Ovary (tissue), 9 donors: Measurements from ENCODE around the gene CYB561. TPM values are rescaled to one million over a fixed set of nuclear protein-coding genes. Genes with fewer than 3 reads are reported as not detected.

ENCODE experiments used
- DNase-seq, 5 donors: peaks; one replicate each; pipeline ENCODE4 v3.0.0-alpha.2; 2019 to 2020
- H3K27ac ChIP-seq, 2 donors: fragments of 200-600 bp; one replicate each; pipeline versions ENCODE4 v1.5.1 to v1.8.0; 2019 to 2022
- H3K27me3 ChIP-seq: fragments of 200-600 bp; one replicate; pipeline ENCODE4 v1.8.0; 2022
- H3K36me3 ChIP-seq: fragments of 200-600 bp; sonication (generic); one replicate; pipeline ENCODE4 v1.5.1; 2019
- H3K4me1 ChIP-seq: one replicate; pipeline ENCODE4 v1.8.1; 2013; ENCODE audit warnings: mild to moderate bottlenecking, moderate library complexity; ENCODE audit not compliant: insufficient read depth
- H3K4me3 ChIP-seq: fragments of 200-600 bp; sonication (generic); one replicate; pipeline ENCODE4 v1.5.1; 2017
- H3K9me3 ChIP-seq, 2 donors: fragments of 200-600 bp in 1 of 2; sonication (generic) in 1 of 2; one replicate each; pipeline versions ENCODE4 v1.5.1 to v1.8.1; 2013 to 2019; ENCODE audit warnings: mild to moderate bottlenecking in 1 of 2, moderate library complexity in 1 of 2
- EP300 ChIP-seq: sonication (generic); formaldehyde crosslinking; IDR thresholded peaks from one replicate; pipeline ENCODE4 v1.6.1; 2017; ENCODE audit warnings: antibody characterized with exemption
- POLR2A ChIP-seq: fragments of 450-650 bp; IDR thresholded peaks from one replicate; pipeline ENCODE4 v1.6.1; 2017; ENCODE audit warnings: antibody characterized with exemption, mild to moderate bottlenecking, moderate library complexity
- WGBS, 3 donors: extraction: QIAGEN DNeasy Blood & Tissue Kit in 1 of 3; methylation state at CpG; one replicate each; pipeline versions ENCODE4 v1.1.5 to v1.1.7; 2013 to 2017; 5-methylcytosine and 5-hydroxymethylcytosine counted together
- intact Hi-C, 4 donors: fragments of 100-400 bp; cut with DNase I; formaldehyde crosslinking; loops; one replicate each; pipeline versions ENCODE4 v1.11.0 to v1.15.1; 2022 to 2023
- polyA plus RNA-seq, 2 donors: library from polyadenylated mRNA; stranded (reverse); fragments of 200-250 nt in 1 of 2; fragments of 350-450 nt in 1 of 2; fragmentation: Illumina TruSeq in 1 of 2; extraction: RNeasy Lipid Tissue Mini Kit (QIAGEN cat#74804) in 1 of 2; gene quantifications; one replicate each; pipeline ENCODE4 v1.2.3, GENCODE V29; 2013 to 2014
- small RNA-seq: library from RNA; depleted of rRNA; stranded (forward); fragments of <200 nt; gene quantifications from one replicate; pipeline ENCODE3, GENCODE V24; 2016
- total RNA-seq, 7 donors: library from RNA; depleted of rRNA in 2 of 7; stranded (reverse); fragments of >200 nt in 2 of 7; fragmentation: NEBNext Ultra II Directional in 3 of 7; extraction: Animal tissue kit (Norgen Biotek cat#: 25700) in 3 of 7; gene quantifications; one replicate each; pipeline versions ENCODE4 v1.1.0 to v1.2.4, GENCODE V29; 2016 to 2023
- TF ChIP-seq, protein P1 (sequence below), 3 donors: fragments of 450-650 bp in 2 of 3; fragments of 200-600 bp in 1 of 3; IDR thresholded peaks; one replicate each; pipeline versions ENCODE4 v1.5.1 to v1.8.0; 2016 to 2022; ENCODE audit warnings: antibody characterized with exemption in 3 of 3, mild to moderate bottlenecking in 1 of 3
- donor health status: DM: no; HTN: no; CAD: no; lungs with moderate emphysema.
- donor health status: DM: no; HTN: no; CAD: no.
- donor health status: Bipolar disorder and iron deficiency.
- donor health status: DM: yes; HTN: yes; CAD: no.
- donor health status: DM: no; HTN: no; CAD: no.
- donor health status: DM: yes; HTN: yes; CAD: no.

CYB561 gene
- total and polyA plus RNA-seq, 9 donors: 8.6 to 43.8 (median 15.3) TPM

DNA sequence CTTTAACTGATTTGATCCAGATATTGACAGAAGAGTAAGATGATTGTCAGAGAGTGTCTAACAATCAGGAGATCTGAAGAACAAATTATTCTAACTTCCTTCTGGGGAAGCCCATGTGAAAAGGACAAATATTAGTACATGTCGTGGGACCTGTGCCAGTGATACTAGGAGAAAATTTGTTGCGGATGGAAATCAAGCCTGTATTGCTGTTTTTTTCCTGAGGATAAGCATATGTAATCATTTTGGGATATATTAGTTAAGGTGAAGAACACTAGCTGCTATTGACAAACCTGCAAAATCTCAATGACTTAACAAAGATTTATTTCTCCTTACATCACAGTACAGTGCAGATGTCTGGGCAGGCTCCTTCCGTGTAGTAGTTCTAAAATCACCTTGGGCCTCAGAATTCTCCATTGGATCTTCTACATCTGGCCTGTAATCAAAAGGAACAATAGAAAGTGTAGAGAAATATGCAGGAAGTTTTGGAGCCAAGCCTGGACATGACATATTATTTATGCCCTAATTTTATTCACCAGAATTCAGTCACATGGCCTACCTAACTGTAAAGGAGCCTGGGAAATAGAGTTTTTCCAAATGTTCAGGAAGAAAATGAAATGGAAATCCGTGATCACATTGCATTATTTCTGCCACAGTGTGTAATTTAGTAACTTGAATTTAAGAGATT is 58.3 kb downstream of the CYB561 start:
- Histone ChIP-seq H3K4me3 (no peak overlapping the region), H3K9me3 (no peaks in the 10 kb centered on the region), H3K4me1 (no peaks in the 10 kb centered on the region), H3K27me3 (no peaks in the 10 kb centered on the region), H3K27ac (no peak overlapping the region), H3K36me3 (no peaks in the 10 kb centered on the region)
- intact Hi-C loops: no loop called here
- TF ChIP-seq, protein P1, sequence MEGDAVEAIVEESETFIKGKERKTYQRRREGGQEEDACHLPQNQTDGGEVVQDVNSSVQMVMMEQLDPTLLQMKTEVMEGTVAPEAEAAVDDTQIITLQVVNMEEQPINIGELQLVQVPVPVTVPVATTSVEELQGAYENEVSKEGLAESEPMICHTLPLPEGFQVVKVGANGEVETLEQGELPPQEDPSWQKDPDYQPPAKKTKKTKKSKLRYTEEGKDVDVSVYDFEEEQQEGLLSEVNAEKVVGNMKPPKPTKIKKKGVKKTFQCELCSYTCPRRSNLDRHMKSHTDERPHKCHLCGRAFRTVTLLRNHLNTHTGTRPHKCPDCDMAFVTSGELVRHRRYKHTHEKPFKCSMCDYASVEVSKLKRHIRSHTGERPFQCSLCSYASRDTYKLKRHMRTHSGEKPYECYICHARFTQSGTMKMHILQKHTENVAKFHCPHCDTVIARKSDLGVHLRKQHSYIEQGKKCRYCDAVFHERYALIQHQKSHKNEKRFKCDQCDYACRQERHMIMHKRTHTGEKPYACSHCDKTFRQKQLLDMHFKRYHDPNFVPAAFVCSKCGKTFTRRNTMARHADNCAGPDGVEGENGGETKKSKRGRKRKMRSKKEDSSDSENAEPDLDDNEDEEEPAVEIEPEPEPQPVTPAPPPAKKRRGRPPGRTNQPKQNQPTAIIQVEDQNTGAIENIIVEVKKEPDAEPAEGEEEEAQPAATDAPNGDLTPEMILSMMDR (IDR thresholded peaks at IDR 0.05): no peak
- TF ChIP-seq POLR2A (no peak), EP300 (no peak)
- no peak for DNase-seq
- 90 to 95% (median 93%) methylated on average over 4 of the region's 4 CpGs for WGBS, 3 donors

DNA sequence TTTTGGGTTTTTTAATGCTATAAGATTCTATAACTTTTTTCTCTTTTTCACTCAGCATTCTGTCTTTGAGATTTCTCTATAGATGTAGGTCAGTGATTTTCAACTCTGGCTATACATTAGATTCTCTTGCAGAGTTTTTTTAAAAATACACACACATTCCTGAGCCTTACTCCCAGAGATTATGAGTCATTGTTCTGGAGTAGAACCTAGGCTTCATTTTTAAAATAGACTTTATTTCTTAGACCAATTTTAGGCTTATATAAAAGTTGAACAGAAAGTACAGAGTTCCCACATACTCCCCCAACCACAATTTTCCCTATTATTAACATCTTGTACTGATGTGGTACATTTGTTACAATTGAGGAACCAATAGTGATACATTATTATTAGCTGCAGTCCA is 63.3 kb downstream of the CYB561 start:
- H3K36me3 ChIP-seq: no peaks in the 10 kb centered on the region
- DNase-seq: no peak
- TF ChIP-seq POLR2A (no peak), EP300 (no peak)
- TF ChIP-seq, protein P1 (IDR thresholded peaks at IDR 0.05): no peak
- no peaks in the 10 kb centered on the region for H3K27me3 ChIP-seq
- no peak overlapping the region for H3K27ac ChIP-seq
- H3K9me3 ChIP-seq: no peaks in the 10 kb centered on the region
- intact Hi-C loops: no loop called here
- H3K4me1 ChIP-seq: no peaks in the 10 kb centered on the region
- no peak overlapping the region for H3K4me3 ChIP-seq

Small RNA genes lying within 50 kb of the gene (small RNA-seq; reads per million reads assigned to genes)
- not detected for gene AC005828.6

Other genes starting within 250 kb of the CYB561 start
- gene ACE, start 30.8 kb upstream of the CYB561 start, total RNA-seq: 1 to 10 TPM; 2.9 to 8.1 (median 5.1) TPM
- 1 to 10 TPM; 3.3 to 7.6 TPM for gene ACE, start 30.8 kb upstream of the CYB561 start, polyA plus RNA-seq
- gene KCNH6, start 77.1 kb upstream of the CYB561 start, total RNA-seq: under 1 TPM in 1 of 7 donors, not detected in 6; 0.36 TPM
- gene KCNH6, start 77.1 kb upstream of the CYB561 start, polyA plus RNA-seq: not detected
- 10 to 100 TPM; 14.9 to 56.6 (median 49.7) TPM for gene DCAF7, start 104.2 kb upstream of the CYB561 start, total RNA-seq
- 10 to 100 TPM; 16.6 to 62.5 TPM for gene DCAF7, start 104.2 kb upstream of the CYB561 start, polyA plus RNA-seq
- gene TACO1, start 154.6 kb upstream of the CYB561 start, total RNA-seq: 10 to 100 TPM in 6 of 7 donors, 1 to 10 TPM in 1; 7.4 to 17.7 (median 12.5) TPM
- 10 to 100 TPM; 13.2 to 24.9 TPM for gene TACO1, start 154.6 kb upstream of the CYB561 start, polyA plus RNA-seq
- gene MAP3K3, start 176.1 kb upstream of the CYB561 start, total RNA-seq: 10 to 100 TPM; 32.2 to 41.0 (median 36.3) TPM
- gene MAP3K3, start 176.1 kb upstream of the CYB561 start, polyA plus RNA-seq: 10 to 100 TPM; 34.0 to 36.4 TPM